PFSK-1 (cell line): ENCODE measurements around the gene IGSF23.

Experiments used
- POLR2AphosphoS5 ChIP-seq: IDR thresholded peaks from 2 replicates; pipeline ENCODE4 v1.6.1; 2012; ENCODE audit warnings: low read depth, mild to moderate bottlenecking, control low read depth, low read length, moderate library complexity
- TAF1 ChIP-seq: IDR thresholded peaks from 2 replicates; pipeline ENCODE4 v1.6.1; 2012; ENCODE audit warnings: low read length, control low read depth, borderline replicate concordance; ENCODE audit not compliant: insufficient read depth

GRCh38 chr19:44605547-44605946 lies 7.8 kb upstream of the IGSF23 start:
- TF ChIP-seq POLR2AphosphoS5 (no peak), TAF1 (no peak)
